H1 (cell line): Measurements from ENCODE around the gene KRTAP12-4. TPM values are rescaled to one million over a fixed set of nuclear protein-coding genes. Genes with fewer than 3 reads are reported as not detected.

Experiments used
- BACH1 ChIP-seq: IDR thresholded peaks from 2 replicates; pipeline ENCODE4 v1.6.1; 2012; ENCODE audit warnings: low read length, improper control_type of control experiment
- CBX5 ChIP-seq: fragments of 300-800, 300-1000 bp; sonication (generic); IDR thresholded peaks from 2 replicates; pipeline ENCODE4 v1.7.1; 2016; ENCODE audit warnings: antibody characterized with exemption, low read length, low read depth
- CHD1 ChIP-seq: IDR thresholded peaks from 2 replicates; pipeline ENCODE4 v1.6.1; 2012; ENCODE audit warnings: low read depth, low read length, improper control_type of control experiment
- CHD7 ChIP-seq: fragments of 300-600 bp; sonication (generic); IDR thresholded peaks from 2 replicates; pipeline ENCODE4 v1.7.1; 2012; ENCODE audit warnings: low read length, moderate library complexity, mild to moderate bottlenecking, inconsistent platforms; ENCODE audit not compliant: insufficient replicate concordance
- CTBP2 ChIP-seq: IDR thresholded peaks from 2 replicates; pipeline ENCODE4 v1.7.0; 2011; ENCODE audit warnings: borderline replicate concordance, mild to moderate bottlenecking, moderate library complexity, mixed read lengths, low read length; ENCODE audit not compliant: insufficient read depth, insufficient read length
- EP300 ChIP-seq, 2 experiments: IDR thresholded peaks; 1 replicate in 1 of 2; 2 replicates in 1 of 2; pipeline ENCODE4 v1.6.1; 2011 to 2012; ENCODE audit warnings: low read depth in 2 of 2, low read length in 2 of 2, mild to moderate bottlenecking in 2 of 2, borderline replicate concordance in 1 of 2, inconsistent platforms in 1 of 2, moderate library complexity in 1 of 2
- NRF1 ChIP-seq: IDR thresholded peaks from 2 replicates; pipeline ENCODE4 v1.6.1; 2011; ENCODE audit warnings: mild to moderate bottlenecking, low read depth, low read length, improper control_type of control experiment
- PHF8 ChIP-seq: fragments of 200-600 bp; sonication (generic); conservative IDR thresholded peaks from 2 replicates; pipeline ENCODE4 v1.7.1; 2012; ENCODE audit warnings: low read depth, mild to moderate bottlenecking, inconsistent platforms, low read length, moderate library complexity
- POLR2A ChIP-seq, 2 experiments: IDR thresholded peaks; 1 replicate in 1 of 2; 2 replicates in 1 of 2; pipeline ENCODE4 v1.6.1; 2011; ENCODE audit warnings: low read depth in 2 of 2, low read length in 2 of 2, mild to moderate bottlenecking in 2 of 2; ENCODE audit errors: control extremely low read depth in 1 of 2
- POU5F1 ChIP-seq: IDR thresholded peaks from 2 replicates; pipeline ENCODE4 v1.6.1; 2011; ENCODE audit warnings: low read depth, mild to moderate bottlenecking, low read length, moderate library complexity
- SRF ChIP-seq: IDR thresholded peaks from 2 replicates; pipeline ENCODE4 v1.6.1; 2011; ENCODE audit warnings: mild to moderate bottlenecking, low read depth, low read length, moderate library complexity
- SUZ12 ChIP-seq: fragments of 200-600 bp; sonication (generic); IDR thresholded peaks from 2 replicates; pipeline ENCODE4 v1.6.1; 2012; ENCODE audit warnings: mild to moderate bottlenecking, inconsistent platforms, low read length, moderate library complexity, mixed read lengths
- polyA plus RNA-seq, 7 experiments: library from polyadenylated mRNA; depleted of rRNA in 3 of 7; stranded (reverse) in 5 of 7; unstranded in 2 of 7; fragments of >200 nt in 5 of 7; fragments of 200-250 nt in 2 of 7; gene quantifications; 1 replicate in 5 of 7; 2 replicates in 1 of 7; 4 replicates in 1 of 7; pipeline versions ENCODE4 v1.2.1 to v1.2.3, GENCODE V29; 2011 to 2013; ENCODE audit warnings: missing spikeins in 2 of 7, mixed read lengths in 2 of 7
- total RNA-seq: library from RNA; stranded (reverse); fragmentation: NEBNext Ultra II Directional; extraction: Animal tissue kit (Norgen Biotek cat#: 25700); gene quantifications from 2 replicates; pipeline ENCODE4 v1.2.1, GENCODE V29; 2021

The KRTAP12-4 gene
- total and polyA plus RNA-seq, 2 of the 8 experiments (the other 6 are each of a cell fraction or from before 2014, with no cell fraction given): not detected

GRCh38 chr21:44614161-44614631 is 40.3 kb downstream of the KRTAP12-4 start (continued):
- TF ChIP-seq CHD7 (no peak), SUZ12 (no peak), PHF8 (no peak), NRF1 (no peak), SRF (no peak), BACH1 (no peak), CHD1 (no peak), CBX5 (no peak), EP300 (IDR thresholded peaks at IDR 0.05; ENCODE audit: borderline replicate concordance in 1 of 2, low read depth in 2 of 2, low read length in 2 of 2) (no peak), CTBP2 (no peak), POU5F1 (no peak), POLR2A (IDR thresholded peaks at IDR 0.05; ENCODE audit: control extremely low read depth in 1 of 2, low read depth in 2 of 2, low read length in 2 of 2) (no peak)
